ENCODE data around the gene ZNF146.

GRCh38 chr19:36254848-36255247, 39.9 kb downstream of the ZNF146 start:
- no peak for TF ChIP-seq POLR2A (IDR thresholded peaks at IDR 0.05; ENCODE audit: low read length)
- no peak for TF ChIP-seq GATA1 (IDR thresholded peaks at IDR 0.05; ENCODE audit: low read depth, low read length)

Data from erythroblast (primary cell).